ENCODE data around the gene UCN.

UCN gene

GRCh38 chr2:27258051-27258450, 50.2 kb downstream of the UCN start:
- ATAC-seq, result no peak
